ENCODE data around the gene MRO. TPM values are rescaled to one million over a fixed set of nuclear protein-coding genes. Genes with fewer than 3 reads are reported as not detected.

Gene MRO
- total and polyA plus RNA-seq, 2 experiments from 2014 or later: not detected

GRCh38 chr18:50776383-50776782, 43.4 kb downstream of the MRO start:
- Histone ChIP-seq H3K36me3 (no peaks in the 10 kb centered on the region), H3K27me3 (no peaks in the 10 kb centered on the region), H3K4me1 (ENCODE audit: low read depth) (no peaks in the 10 kb centered on the region), H3K27ac (no peak overlapping the region), H3K9me3 (ENCODE audit: low read depth) (no peaks in the 10 kb centered on the region), H3K4me3 (no peak overlapping the region)
- TF ChIP-seq CTCF (IDR thresholded peaks at IDR 0.05; ENCODE audit: low read depth, low read length): no peak
- no peak for DNase-seq (ENCODE audit: low read depth in 1 of 2, low spot score in 1 of 2)

GRCh38 chr18:50775726-50776125, 44.1 kb downstream of the MRO start:
- Histone ChIP-seq H3K4me3 (no peak overlapping the region), H3K36me3 (no peaks in the 10 kb centered on the region), H3K4me1 (ENCODE audit: low read depth) (no peaks in the 10 kb centered on the region), H3K9me3 (ENCODE audit: low read depth) (no peaks in the 10 kb centered on the region), H3K27ac (no peak overlapping the region), H3K27me3 (no peaks in the 10 kb centered on the region)
- DNase-seq (ENCODE audit: low read depth in 1 of 2, low spot score in 1 of 2): no peak
- no peak for TF ChIP-seq CTCF (IDR thresholded peaks at IDR 0.05; ENCODE audit: low read depth, low read length)

DNA sequence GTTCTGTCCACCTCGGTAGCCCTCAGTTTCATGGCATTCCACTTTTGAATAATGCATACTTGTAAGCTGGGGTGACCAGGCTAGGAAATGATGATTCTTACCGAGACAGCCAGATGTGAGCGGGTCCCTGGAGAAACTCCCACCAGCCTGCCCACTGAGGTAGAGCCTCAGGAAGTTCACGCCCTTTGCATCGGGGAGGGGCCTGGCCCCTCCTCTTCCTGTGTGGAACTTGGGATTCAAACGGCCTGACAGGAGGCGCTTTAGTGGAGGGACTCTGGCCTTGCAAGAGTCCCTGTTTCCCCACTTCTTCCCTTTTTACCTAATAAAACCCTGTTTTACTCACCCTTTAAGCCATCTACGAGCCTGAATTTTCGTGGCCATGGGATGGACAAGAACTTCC, 44.6 kb downstream of the MRO start:
- Histone ChIP-seq H3K36me3 (no peaks in the 10 kb centered on the region), H3K27me3 (no peaks in the 10 kb centered on the region), H3K27ac (no peak overlapping the region), H3K4me1 (ENCODE audit: low read depth) (no peaks in the 10 kb centered on the region), H3K4me3 (no peak overlapping the region), H3K9me3 (ENCODE audit: low read depth) (no peaks in the 10 kb centered on the region)
- no peak for DNase-seq (ENCODE audit: low read depth in 1 of 2, low spot score in 1 of 2)
- TF ChIP-seq CTCF (IDR thresholded peaks at IDR 0.05; ENCODE audit: low read depth, low read length): no peak

- H3K4me3 ChIP-seq: no peak overlapping the region
- no peak for TF ChIP-seq CTCF (IDR thresholded peaks at IDR 0.05; ENCODE audit: low read depth, low read length)
- no peak overlapping the region for H3K27ac ChIP-seq
- H3K36me3 ChIP-seq: no peaks in the 10 kb centered on the region
- no peaks in the 10 kb centered on the region for H3K4me1 ChIP-seq (ENCODE audit: low read depth)
- no peaks in the 10 kb centered on the region for H3K27me3 ChIP-seq
- H3K9me3 ChIP-seq (ENCODE audit: low read depth): no peaks in the 10 kb centered on the region
- DNase-seq (ENCODE audit: low read depth in 1 of 2, low spot score in 1 of 2): no peak
These were observed 50.4 kb downstream of the MRO start for GRCh38 chr18:50769463-50769862.

- no peak overlapping the region for H3K27ac ChIP-seq
- H3K4me3 ChIP-seq: no peak overlapping the region
These were observed 62.5 kb downstream of the MRO start for GRCh38 chr18:50757358-50757757.

More at GRCh38 chr18:50757358-50757757, 62.5 kb downstream of the MRO start:
- H3K4me1 ChIP-seq (ENCODE audit: low read depth): no peaks in the 10 kb centered on the region
- H3K27me3 ChIP-seq: no peaks in the 10 kb centered on the region
- TF ChIP-seq CTCF (IDR thresholded peaks at IDR 0.05; ENCODE audit: low read depth, low read length): no peak
- H3K9me3 ChIP-seq (ENCODE audit: low read depth): no peaks in the 10 kb centered on the region
- no peaks in the 10 kb centered on the region for H3K36me3 ChIP-seq
- DNase-seq (ENCODE audit: low read depth in 1 of 2, low spot score in 1 of 2): no peak
